OCI-LY7 (cell line): ENCODE measurements around the gene MEGF6.

Experiments used
- EZH2phosphoT487 ChIP-seq: fragments of 200-600 bp; sonication (generic); IDR thresholded peaks from 2 replicates; pipeline ENCODE4 v1.6.1; 2018; ENCODE audit warnings: low read depth, borderline replicate concordance, mild to moderate bottlenecking, mixed run types, antibody characterized with exemption, low read length, moderate library complexity, mixed read lengths
- TF ChIP-seq, protein P1 (sequence below): fragments of 200-600 bp; sonication (generic); conservative IDR thresholded peaks from 2 replicates; pipeline ENCODE4 v1.5.1; 2014; ENCODE audit warnings: mild to moderate bottlenecking, antibody characterized with exemption, low read length, moderate library complexity, mixed read lengths

- TF ChIP-seq EZH2phosphoT487 = no peak
- TF ChIP-seq, protein P1, sequence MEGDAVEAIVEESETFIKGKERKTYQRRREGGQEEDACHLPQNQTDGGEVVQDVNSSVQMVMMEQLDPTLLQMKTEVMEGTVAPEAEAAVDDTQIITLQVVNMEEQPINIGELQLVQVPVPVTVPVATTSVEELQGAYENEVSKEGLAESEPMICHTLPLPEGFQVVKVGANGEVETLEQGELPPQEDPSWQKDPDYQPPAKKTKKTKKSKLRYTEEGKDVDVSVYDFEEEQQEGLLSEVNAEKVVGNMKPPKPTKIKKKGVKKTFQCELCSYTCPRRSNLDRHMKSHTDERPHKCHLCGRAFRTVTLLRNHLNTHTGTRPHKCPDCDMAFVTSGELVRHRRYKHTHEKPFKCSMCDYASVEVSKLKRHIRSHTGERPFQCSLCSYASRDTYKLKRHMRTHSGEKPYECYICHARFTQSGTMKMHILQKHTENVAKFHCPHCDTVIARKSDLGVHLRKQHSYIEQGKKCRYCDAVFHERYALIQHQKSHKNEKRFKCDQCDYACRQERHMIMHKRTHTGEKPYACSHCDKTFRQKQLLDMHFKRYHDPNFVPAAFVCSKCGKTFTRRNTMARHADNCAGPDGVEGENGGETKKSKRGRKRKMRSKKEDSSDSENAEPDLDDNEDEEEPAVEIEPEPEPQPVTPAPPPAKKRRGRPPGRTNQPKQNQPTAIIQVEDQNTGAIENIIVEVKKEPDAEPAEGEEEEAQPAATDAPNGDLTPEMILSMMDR = no peak
Measured at GRCh38 chr1:3607703-3608065, 3.6 kb downstream of the MEGF6 start.
